SHP77 treated with DMSO at 0.1 percent for 48 hours (cell line): ENCODE data around the gene GRID1.

Experiments
- DNase-seq: peaks from one replicate; lab custom pipeline; 2025; lab: John Stamatoyannopoulos, UW

The GRID1 gene

DNA sequence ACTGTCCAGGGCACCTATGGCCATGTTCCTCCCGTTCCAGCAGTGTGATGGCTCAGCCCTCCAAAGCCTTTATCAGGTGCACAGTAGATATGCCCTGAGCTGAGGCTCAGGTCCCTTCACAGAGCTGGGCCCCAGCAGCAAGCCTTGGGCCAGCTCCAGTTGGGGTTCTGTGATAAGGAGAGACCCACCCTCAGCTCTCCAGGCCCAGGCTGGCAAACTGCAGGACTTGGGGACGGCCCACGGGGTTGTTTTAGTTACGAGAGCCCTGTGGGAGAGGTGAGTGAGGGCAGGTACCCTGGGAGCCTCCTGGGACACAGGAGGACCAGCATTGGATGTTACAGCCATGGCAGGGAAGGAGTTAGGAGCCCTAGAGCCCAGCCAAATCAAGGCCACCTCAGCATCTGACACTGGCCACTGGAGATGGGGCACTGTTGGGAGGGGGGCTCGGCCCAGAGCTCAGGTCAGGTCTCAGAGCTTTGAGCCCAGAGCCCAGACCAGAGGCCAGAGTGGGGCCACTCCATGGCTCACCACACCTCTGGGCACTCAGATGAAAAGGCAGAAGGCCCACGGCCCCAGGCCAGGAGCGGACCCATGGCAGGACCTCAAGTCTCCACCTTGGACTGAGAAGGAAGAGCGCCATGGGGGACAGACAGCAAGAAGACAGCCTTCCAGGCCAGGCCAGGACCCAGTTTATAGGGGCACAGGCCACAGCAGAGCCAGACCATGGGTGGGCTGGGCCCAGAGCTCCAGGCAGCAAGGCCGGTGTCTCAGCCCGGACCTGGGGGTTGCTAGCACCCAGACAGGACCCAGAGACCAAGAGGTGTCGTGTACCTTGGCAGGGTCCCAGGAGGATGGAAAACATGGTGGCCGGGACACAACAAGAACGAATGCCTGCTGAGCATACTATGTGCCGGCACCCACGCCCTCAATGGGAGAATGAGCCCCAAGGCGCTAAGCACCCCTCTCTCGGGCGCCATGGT lies 12.8 kb downstream of the GRID1 start:
- DNase-seq = no peak

DNA sequence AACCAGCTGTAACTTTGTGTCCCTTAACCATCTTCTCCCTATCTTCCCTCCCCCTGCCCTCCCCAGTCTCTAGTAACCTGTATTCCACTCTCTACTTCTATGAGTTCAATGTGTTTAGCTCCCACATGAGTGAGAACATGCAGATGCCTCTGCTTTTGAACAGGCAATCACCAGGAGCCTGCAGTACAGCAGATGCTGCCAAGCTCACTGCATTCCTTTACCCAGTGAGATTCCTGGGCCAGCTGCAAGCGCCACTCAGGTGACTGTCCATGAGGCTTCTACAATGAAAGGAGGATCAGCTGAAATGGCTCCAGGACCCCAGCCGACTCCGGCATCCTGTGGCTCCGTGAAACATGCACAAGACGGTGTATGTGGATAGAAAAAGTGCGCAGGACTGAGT lies 15.7 kb downstream of the GRID1 start:
- no peak for DNase-seq

DNA sequence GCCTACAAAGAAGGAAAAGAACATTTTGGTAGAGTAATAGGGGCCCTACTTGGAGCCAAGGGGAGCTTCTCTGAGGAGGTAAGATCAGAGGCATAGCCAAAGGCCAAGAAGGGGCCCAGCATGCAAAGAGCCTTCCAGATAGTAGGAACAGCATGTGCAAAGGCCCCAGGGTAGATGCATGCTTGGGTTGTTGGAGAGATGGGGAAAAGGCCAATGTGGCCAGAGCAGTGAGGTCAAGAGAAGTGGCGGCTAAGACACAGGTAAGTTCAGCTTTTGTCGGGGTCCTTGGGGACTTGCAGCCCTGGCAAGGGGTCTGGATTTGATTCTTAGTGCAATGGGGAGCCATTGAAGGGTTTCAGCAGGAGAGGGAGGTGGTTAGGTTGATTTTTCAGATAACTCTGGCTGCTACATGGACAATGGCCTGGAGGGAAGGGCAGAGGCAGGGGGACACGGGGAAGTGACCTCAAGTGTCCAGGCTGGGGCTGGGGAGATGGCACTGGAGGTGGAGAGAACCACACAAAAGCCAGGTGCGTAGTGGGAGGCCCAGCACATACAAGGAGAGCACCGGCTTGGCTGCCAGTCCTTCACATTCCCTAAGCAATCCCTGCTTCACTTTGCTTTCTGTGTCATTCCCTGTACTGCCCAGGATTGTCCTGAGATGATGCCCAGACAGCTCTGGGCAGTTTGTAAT lies 16.5 kb downstream of the GRID1 start:
- no peak for DNase-seq

DNA sequence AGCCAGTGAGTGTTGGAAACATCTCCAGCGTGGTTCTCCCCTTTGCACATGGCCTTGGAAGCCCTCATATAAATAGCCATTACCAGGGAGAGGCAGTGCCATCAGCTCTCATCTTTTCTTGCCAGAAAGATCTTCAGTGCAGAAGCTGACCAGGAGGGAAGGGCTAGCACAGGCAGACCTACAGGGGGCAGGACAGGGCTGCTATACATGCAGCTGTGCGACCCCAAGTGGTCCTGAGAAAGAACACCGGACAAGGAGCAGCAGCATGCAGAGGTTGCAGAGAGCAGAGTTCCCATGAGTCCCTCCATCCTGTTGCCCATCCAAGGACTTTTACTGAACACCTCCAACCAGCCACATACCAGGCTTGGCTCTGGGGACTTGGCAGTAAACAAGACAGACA lies 17.1 kb downstream of the GRID1 start:
- DNase-seq = no peak

DNA sequence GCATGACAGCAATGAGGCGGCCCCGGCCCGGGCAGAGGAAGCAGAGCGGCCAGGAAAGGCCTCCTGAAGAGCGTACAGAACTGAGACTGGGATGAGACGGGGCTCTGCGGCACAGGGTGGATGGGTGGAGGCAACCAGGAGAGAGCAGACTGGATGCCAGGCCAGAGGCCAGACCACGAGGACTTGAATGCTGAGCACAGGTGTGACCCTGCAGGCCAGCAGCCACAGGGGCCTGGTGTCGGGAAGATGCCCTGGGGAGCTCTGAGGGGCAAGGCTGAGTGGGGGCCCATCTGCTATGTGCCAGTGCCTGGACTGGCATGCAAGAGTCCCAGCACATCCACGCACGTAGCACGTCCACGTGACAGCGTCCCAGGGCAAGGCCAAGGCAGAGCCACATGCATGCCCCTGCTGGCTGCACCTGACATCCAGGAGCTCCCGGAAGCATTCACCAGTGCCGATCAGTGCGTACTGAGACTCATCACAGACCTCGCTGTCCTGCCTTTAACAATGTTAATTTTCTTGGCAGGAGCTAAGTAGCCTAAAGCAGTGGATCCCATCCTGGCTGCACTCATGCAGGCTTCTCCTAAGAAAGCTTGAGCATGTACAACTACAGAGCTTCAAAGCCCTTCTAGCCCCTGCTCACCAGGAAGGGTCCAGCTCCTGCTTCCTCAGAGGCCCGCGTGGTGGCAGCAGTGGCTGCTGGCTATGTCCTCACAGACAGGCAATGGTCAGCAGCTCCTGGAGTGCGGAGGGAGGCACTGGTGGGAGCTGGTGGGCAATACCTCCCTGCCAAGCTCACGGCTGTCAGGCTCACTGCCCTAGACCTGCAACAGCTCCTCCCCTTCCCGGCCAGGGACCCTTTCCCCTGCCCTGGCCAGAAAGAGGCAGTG lies 18.0 kb downstream of the GRID1 start:
- DNase-seq = no peak

DNA sequence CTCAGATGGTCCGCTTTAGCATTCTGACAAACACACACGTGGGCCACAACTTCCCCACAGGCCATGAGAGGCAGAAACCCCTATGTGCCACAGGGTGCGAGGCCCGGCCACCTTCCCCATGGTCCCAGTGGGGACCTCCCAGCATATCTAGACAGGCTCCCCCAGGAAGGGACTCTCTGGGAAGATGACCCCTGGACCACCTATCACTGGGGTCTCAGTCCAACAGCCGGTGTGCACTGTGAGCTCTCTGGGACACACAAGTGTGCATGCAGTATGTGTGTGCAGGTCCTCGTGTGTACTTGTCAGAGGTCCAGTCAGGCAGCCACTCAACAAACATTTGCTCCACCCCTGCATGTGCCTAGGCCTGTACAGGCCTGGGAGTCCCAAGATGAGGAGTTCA lies 18.7 kb downstream of the GRID1 start:
- DNase-seq = no peak

DNA sequence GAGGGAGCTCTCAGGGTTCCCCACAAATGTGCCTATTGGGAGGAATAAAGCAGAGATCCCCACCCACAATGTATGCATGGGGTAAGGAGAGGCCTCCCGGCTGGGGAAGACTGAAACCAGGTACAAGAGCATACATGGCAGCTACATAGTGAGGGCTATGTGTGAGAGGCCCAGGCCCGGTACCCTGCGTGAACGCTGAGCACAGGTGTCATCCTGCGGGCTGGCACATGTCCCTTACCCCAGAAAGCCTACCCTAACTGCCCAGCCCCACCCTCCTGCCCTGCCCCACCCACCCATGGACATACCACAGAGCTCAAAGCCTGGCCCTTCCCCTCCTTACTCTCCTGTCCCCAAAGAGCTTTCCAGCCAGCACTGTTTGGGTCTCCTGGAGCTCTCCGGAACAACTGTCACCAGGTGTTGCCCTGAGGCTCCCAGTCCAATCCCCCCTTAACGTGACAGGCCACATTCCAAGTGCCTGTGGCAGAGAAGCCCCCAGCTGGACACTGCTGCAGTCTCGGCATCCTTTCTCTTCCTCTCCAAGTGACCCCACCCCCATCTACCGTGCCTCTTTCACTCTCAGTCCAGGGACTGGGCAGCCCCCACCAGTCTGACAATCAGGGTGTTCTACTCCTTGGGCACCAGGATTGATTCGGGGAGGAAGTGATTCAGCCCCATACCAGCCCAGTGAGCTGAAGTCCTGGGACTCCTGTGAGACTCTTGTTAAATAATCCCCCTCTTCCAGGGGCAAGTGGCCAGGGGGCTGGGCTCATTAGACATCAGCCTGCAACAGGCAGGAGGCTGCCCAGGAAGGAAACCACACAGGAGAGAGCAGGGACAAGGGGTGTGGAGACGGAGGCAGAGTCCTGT lies 19.6 kb downstream of the GRID1 start:
- no peak for DNase-seq

DNA sequence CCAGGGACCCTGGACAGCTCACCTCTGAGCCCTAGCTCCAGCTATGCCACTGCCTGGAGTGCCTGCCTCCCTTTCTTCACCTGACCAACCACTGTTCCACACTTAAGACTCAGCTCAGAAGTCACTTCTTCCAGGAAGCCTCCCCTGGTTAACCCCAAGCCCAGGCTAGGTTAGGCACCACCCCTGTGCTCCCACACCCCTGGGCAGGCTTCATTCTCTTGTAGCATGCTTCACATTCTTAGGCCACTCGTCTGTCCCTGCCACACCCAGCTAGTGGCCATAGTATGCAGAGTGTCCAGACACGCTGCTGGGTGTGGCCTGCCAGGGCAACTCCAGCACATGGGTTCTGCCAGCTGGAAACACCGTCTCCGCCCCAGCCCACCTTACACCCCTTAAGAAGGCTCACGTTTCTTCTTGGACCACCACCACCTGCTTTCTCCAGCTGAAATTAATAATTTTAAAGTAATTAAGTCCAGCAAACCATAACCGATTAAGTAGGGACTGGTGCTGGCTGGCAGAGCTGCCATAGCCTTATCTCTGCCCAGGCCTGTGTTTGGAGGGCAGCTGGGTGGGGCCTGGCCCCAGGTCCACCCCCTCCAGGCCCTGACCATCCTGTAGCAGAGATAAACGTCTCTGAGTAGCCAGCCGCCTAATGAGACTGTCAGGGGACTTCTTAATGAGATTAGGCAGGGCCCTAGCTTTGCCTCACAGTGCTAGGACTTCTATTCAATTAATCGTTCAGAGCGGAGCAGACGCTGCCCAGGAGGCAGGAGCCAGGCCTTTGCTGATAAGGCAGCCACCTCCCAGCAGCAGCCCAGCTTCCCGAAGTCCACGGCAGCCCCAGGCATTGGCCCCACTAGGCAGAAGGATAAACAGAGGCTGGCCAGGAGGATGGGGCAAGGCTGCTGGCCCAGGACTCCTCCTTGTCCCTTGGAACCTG lies 20.5 kb downstream of the GRID1 start:
- no peak for DNase-seq

DNA sequence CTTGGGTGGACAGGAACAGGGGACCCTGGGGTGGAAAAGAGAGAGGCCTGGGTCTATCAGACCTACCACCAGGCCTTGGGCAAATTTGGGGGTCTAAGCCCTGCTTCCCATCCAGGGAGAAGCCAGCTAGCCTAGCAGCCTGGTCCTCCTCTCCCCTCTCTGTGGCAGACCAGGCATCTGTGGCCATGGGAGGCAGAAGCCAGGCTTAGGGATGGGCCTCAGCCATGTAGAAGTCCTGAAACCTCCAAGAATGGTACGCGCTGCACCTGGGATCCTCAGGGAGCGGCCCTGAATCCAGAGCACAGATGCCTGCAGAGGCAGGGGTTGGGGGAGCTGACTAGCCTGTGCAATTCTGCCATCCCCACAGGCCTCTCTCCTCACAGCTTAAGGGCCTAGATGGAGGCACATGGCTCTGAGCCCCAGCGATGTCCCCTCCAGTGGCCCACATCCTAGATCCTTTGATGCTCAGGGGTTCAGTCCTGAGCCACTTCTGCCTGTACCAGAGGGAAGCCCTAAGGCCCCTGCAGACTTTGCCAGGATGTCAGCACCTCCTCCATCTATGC lies 21.2 kb downstream of the GRID1 start:
- DNase-seq = no peak

DNA sequence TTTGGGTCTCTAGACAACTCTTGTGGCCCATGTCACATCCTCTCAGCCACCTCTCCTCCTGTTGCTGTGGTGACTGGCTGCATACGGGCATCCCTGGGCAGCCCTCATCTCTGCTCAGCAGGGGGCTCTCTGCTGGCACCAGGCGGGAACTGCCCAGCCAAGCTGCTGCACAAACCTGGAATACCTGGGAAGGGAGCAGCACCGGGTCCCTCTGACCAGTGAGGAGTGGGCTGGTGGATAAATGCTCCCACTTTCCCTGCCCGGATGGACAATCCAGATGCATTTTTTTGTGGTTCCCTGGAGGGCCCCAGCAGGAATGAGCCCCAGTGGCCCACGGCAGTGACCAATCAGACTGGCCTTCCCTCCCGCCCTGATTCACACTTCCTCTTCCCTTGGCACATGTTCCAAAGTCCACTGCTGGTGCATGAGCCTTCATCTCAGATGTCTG lies 21.9 kb downstream of the GRID1 start:
- no peak for DNase-seq

DNA sequence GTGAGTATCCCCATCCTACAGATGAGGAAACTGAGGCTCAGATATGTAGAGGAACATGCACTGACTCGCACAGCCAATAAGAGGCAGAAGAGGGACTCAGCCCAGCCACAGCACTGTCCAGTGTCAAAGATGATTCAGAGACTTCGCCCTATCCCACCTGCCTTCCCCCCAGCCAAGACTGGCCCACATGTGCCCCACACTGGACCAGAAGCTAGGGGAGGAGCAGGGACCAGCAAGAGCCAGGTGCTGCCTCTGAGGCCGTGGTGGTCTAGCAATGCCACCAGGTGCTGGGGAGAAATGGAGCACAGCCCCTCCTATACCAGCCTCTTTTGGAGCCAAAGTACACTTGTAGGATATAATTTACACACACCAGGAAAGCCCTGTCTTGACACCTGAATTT lies 22.3 kb downstream of the GRID1 start:
- DNase-seq = no peak

DNA sequence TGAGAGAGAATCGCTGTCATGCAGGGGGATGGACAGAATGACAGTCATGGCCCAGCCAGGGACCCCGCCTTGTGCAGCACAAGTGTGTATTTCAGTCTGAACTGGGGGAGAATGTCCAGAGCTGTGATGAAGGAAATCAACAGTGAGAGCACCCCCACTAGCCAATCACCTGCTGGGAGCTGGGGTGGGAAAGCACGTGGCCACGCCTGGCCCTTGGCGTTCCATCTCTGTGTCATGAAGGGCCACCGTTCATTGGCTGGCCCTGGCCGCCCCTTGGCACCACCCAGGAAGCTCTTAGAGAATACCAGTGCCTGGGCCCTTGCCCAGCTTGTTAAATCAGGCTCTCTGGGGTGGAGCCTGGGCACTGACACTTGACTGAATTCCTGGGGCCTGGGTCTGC lies 22.8 kb downstream of the GRID1 start:
- no peak for DNase-seq

DNA sequence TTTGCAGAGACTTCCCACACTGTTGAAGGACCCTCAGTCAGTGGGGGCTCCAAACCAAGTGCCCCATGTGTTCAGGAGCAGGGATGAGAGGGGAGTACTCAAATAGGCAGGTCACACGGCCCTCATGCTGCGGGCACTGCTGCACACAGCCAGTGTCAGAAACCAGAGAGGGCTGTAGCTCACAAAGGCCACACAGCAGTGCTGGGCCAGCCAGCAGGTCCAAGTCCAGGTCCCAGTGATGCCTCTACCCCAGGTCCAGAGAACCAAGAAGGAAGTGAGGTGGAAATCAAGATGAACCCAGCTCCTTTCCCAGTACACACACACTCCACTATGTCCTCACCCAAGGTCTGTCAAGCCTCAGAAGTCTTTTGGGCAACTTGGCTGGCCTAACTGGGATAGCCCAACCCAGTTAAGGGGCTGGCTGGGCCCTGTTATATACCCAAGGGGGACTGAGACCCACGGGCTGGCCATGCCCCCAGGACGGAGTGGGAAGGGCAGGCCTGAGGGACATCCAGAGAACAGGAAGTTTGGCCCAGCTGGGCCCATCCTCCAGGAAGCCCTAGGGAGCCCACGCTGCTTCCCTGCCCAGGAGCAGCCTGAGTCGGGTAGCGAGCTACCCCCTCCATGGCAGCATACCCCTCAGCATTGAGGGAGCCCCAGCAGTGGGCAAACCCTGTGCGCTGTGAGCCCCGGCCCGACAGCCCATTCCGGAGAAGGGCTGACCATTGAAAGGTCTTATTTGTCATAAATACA lies 24.3 kb downstream of the GRID1 start:
- no peak for DNase-seq

DNA sequence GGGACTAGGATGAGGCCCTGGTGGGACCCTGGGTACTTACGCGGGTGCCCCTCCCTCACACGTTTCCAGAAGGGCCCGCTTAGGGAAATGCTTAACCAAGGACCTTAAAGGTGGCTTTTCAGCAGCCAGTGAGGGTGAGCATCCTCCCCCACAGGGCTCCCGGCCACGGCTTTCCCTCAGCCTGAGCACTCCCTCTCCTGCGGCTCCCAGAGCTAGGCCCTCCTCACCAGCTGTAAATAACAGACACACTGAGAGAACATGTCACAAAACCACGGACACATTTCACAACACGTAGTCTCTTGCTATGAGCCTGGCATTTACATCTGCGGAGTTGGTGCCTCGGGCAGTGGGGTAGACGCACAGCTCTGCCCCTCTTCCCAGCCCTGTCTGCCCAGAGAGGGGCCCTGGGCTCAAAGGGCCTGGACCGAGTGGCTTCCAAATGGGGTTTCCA lies 25.2 kb downstream of the GRID1 start:
- DNase-seq = no peak

DNA sequence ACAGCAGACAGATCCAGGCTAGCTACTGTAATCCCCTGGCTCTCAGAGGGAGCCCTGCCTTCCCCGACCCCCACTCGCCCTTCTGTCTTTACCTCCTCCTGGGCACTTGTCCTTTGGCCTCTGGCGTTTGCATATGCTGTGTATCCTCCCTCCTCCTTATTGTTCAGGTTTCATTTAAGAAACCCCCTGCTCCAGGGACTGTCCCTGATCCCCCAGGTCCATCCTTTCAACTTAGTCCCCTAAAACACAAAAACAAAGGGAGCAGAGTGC lies 25.7 kb downstream of the GRID1 start:
- no peak for DNase-seq

DNA sequence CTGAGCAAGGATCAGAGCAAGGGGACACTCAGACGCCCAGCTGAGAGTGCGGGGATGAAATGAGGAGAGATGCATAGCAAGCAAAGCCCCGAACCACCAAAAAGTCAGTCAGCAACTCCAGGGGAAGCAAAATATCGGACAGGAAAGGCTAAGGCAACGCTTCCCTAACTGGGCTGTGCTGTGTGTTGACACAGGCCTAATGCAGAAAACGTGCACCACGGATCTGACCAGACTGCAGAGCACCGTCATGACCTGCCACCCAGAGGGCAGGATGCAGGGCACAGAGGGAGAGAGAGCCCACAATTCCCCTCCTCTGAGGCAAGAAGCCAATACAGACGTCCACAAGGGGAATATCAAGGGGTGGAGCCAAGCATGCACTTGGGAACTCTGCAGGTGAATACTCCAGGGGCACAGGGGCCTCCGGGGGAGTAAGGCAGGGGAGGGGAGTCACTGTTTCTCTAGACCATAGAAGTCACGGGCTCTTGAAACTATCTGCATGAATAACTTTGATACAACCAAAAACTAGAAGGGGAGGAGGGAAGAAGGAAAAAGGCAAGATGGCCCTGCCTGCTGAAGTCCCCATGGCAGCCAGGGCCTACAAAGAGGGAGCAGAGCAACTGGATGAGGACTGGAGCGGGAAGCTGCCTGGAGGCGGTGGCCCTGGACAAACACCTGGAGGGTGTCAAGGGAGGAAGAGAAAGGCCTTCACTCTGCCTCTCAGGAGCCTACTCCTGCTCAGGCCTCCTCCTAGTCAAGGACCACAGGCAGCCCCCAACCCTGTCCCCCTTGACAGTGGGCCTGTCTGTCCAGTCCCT lies 26.2 kb downstream of the GRID1 start:
- DNase-seq = no peak

DNA sequence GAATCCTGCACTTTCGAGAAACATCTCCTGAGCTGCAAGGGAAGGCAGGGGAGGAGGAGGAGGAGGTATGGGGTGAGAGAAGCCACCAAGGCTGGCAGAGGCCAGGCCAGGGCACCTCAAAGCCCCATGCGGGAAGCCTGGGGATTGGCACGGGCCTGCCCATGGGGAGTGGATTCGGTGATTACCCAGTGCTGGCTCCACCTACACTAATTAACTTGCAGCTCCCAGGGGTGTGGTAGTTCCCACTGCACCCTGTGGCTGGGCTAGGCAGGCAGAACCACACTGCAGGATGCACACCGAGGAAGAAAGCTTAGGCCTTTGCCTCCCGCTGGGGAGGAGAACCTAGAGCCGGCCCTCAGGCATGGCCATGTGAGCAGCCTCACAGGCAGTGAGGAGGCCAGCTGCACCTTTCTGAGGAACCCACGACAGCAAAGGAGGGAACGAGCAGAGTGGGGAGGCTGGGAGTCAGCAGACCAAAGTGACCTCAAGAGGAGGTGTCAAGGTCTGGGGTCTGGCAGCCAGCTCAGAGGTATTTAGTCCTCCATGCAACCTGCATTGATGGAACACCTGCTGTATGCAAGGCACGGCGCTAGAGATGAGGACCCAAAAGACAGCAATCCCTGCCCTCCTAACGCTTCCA lies 27.2 kb downstream of the GRID1 start:
- no peak for DNase-seq

DNA sequence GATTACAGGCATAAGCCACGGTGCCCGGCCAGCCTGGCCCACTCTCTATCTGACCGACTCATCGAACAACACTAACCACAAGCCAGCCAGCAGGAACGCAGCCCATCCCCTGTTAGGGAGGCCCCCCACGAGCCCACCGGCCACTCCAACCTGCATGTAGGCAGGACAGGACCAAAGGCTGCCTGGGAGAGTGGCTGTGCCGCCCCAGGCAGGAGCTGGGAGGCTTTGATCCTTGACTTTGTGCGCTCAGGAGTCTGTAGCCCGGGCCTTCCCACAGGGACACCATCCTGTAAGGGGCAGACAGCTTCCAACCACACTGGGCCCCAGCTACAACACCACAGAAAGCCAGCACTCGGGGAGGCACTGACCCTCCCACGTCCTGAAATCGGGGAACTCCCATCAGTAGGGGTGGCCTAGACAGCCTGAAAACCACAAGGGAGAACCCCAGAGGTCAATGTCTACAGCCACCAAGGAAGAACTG lies 29.4 kb downstream of the GRID1 start:
- no peak for DNase-seq
